HG03439 (cell line): ENCODE results near the gene CTPS1.

Experiments
- ATAC-seq: cut with Tn5 transposase; IDR thresholded peaks from one replicate; pipeline ENCODE4 v1.9.1; 2021; ENCODE audit warnings: mild to moderate bottlenecking, moderate library complexity; ENCODE audit not compliant: unreplicated experiment

Gene CTPS1

DNA sequence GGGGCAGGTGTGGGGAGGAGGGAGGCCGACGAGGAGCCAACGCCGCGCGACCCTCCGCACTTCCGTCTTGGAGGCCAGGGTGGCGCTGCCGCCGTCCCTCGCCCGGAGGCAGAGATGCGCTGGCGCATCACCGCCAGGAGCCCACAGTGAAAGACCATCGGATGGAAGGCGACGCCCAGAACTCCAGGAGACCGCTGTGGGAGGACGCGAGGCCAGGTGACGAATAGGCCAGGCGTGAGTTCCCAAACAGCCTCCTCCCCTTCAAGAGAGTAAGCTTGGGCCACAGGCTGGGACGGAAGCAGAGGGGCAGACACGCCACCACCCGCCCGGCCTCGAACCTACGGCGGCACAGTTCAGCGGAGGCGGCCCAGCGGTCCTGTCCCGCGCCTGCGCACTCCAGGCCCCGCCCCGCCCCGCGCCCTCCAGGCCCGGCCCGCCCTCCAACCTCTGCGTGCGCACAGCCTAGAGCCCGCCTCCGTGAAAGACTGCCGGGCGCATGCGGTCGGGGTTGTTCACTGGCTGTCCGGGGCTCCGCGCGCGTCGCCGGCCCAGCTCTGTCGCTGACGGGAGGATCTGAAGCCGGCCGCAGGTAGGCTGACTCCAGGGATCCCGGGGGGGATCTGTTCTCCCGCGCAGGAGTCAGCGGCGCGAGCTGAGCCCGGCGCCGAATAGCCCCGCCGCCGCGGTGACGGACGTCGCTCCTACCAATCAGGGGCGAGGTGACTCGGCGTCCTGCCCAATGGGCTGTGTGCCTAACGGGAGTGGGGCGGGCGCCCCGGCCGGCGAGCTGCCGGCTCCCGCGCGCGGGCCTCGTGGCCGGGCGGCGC is at the start of gene CTPS1:
Gene CTPS1 (plus strand): TSS at position 456 of the 827 bp plus-strand sequence. CDS start 3,595 bp downstream, outside the sequence.
- peak; percentile 92 for ATAC-seq

- ATAC-seq: no peak
Observed at GRCh38 chr1:40930174-40930964, 49.1 kb upstream of the CTPS1 start.

DNA sequence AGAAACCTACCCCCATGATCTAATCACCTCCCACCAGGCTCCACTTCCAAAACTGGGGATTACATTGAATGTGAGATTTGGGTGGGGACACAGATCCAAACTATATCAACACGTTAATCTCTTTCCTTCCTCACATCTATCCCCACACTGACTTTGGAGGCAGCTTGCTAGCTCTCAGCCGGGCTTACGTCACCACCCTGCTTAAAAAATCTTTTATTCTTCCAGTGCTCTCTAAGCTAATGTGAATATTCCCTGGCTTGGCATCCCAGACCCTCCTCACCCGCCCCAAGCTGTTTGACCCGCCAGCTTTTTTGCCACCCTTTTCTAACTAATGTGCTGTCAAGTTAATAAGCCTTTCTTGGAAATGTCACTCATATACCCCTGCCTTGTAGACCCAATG is 47.9 kb upstream of the CTPS1 start:
- ATAC-seq: no peak

DNA sequence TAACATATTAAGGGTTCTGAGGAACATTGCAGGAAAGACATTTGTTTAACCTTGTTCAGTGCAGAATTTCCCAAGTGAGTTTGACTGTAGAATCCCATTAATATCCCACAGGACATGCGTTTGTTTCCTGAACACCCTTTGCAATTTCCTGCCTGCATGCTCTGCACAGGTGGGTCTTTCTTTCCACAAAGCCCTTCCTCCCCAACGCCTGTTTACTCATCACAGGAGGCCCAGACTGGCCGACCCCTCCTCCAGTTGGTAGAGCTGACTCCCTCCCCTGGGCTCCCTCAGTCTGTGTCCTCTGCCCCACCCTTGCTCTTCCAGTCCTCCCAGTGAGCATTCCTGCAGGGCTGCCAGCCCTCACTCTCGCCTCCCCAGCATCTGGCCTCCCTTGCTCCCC is 47.5 kb upstream of the CTPS1 start:
- ATAC-seq: no peak

- no peak for ATAC-seq
Observed at GRCh38 chr1:40936931-40937339, 42.6 kb upstream of the CTPS1 start.

DNA sequence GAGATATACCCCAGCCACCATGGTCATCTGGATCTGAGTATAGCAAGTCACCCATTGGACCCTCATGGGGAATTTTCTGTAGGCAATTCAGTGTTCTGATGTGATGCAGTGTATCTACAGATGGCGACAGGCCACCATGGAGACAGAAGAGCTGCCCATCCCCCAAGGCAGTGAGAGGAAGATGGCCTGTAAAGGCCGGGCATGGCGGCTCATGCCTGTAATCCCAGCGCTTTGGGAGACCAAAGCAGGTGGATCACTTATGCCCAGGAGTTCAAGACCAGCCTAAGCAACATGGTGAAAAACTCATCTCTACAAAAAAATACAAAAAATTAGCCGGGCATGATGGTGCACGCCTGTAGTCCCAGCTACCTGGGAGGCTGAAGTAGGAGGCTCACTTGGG is 41.1 kb upstream of the CTPS1 start:
- no peak for ATAC-seq

- no peak for ATAC-seq
Observed at GRCh38 chr1:40939320-40940059, 40.0 kb upstream of the CTPS1 start.

GRCh38 chr1:40944326-40944725 is 35.2 kb upstream of the CTPS1 start:
- no peak for ATAC-seq

GRCh38 chr1:40944841-40945430 is 34.6 kb upstream of the CTPS1 start:
- ATAC-seq: no peak

GRCh38 chr1:40945491-40945973 is 34.0 kb upstream of the CTPS1 start:
- no peak for ATAC-seq

- no peak for ATAC-seq
Observed at GRCh38 chr1:40948741-40949443, 30.6 kb upstream of the CTPS1 start.

GRCh38 chr1:40949563-40949962 is 29.9 kb upstream of the CTPS1 start:
- ATAC-seq: no peak

- no peak for ATAC-seq
Observed at GRCh38 chr1:40951943-40952743, 27.4 kb upstream of the CTPS1 start.

- ATAC-seq: no peak
Observed at GRCh38 chr1:40952744-40953315, 26.7 kb upstream of the CTPS1 start.

- no peak for ATAC-seq
Observed at GRCh38 chr1:40954626-40955025, 24.9 kb upstream of the CTPS1 start.

- no peak for ATAC-seq
Observed at GRCh38 chr1:40955266-40955665, 24.2 kb upstream of the CTPS1 start.

DNA sequence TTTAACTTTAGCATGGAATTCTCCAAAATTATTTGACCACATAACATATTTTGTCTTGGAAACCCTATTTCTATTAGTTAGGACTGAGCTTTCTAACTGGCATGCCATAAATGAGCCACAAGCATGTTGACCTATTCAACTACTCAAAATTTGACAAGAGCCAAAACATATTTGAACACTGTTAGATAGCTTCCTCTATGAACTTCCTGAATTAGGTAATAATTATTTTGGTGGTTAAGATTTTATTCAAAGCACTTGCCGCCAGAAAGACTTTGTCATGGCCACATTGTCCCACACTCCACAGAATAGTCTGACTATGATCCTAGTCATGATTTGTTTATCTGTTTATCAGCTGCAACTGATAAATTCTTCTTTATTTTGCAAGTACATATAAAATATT is 23.1 kb upstream of the CTPS1 start:
- no peak for ATAC-seq

- ATAC-seq: no peak
Observed at GRCh38 chr1:40958210-40958609, 21.3 kb upstream of the CTPS1 start.

DNA sequence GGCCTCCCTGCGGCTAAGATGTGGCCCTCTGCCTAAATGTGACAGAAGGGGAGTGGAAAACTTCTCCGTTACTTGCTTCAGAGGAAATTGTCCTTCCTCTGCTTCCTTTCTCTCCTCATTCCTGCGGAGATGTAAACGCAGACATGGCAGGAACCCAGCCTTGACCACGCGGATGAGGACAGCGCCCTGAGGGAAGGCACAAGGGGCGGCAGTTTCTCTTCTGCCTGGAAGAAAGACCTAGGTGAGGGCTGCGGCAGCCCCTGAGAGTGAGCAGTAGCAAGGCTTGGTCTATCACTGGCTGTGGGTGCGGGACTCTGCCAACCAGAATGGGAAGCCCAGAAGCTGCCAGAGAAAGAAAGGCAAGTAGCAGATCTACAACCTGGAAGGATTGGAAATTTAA is 14.0 kb upstream of the CTPS1 start:
- no peak for ATAC-seq
